ENCODE measurements around the gene CTSK.

DNA sequence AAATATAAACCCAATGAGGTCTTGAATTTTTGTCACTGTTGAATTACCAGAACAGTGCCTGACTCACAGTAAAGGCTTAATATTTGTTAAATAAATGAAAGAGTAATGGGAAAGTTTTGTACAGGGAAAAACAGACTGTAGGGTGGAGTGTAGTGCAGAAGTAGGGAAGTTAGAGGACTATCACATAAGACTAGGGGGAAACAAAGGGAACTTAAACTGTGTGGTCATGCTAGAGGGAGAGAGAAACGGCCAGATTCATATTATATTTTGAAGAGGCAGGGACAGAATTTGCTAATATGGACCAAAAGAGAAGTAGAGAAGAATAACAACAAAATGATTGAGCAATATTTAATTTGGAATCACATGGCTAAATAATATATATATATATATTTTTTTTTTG, 14.8 kb downstream of the CTSK start:
- TF ChIP-seq CTCF (conservative IDR thresholded peaks at IDR 0.05; ENCODE audit: low read length) (no peak), EZH2phosphoT487 (IDR thresholded peaks at IDR 0.05; ENCODE audit: borderline replicate concordance, low read depth, low read length) (no peak)

All from OCI-LY7 (cell line).